HepG2 (cell line): ENCODE measurements around the gene ODC1. TPM values are rescaled to one million over a fixed set of nuclear protein-coding genes. Genes with fewer than 3 reads are reported as not detected.

Experiments used
- BORCS8-MEF2B ChIP-seq: sonication (generic); formaldehyde crosslinking; IDR thresholded peaks from 2 replicates; pipeline ENCODE4 v1.8.0; 2022; ENCODE audit warnings: mild to moderate bottlenecking, missing genetic modification reagents
- CEBPB ChIP-seq: IDR thresholded peaks from 2 replicates; pipeline ENCODE4 v1.6.1; 2011; ENCODE audit warnings: low read depth, low read length, improper control_type of control experiment, borderline replicate concordance
- GZF1 ChIP-seq: sonication (generic); formaldehyde crosslinking; IDR thresholded peaks from 2 replicates; pipeline ENCODE4 v1.5.1; 2020; ENCODE audit warnings: mild to moderate bottlenecking, missing genetic modification reagents
- HOXA3 ChIP-seq: sonication (generic); formaldehyde crosslinking; IDR thresholded peaks from 2 replicates; pipeline ENCODE4 v1.5.0; 2020; ENCODE audit warnings: missing genetic modification reagents
- MATR3 ChIP-seq: sonication (generic); formaldehyde crosslinking; IDR thresholded peaks from 2 replicates; pipeline ENCODE4 v1.4.0; 2020; ENCODE audit warnings: missing genetic modification reagents
- NCOA2 ChIP-seq: sonication (generic); formaldehyde crosslinking; IDR thresholded peaks from 2 replicates; pipeline ENCODE4 v1.8.0; 2022; ENCODE audit warnings: inconsistent platforms
- NR2F2 ChIP-seq: IDR thresholded peaks from 2 replicates; pipeline ENCODE4 v1.6.1; 2012; ENCODE audit warnings: low read depth, inconsistent platforms, borderline replicate concordance
- RAD21 ChIP-seq: fragments of 450-650 bp; formaldehyde crosslinking; IDR thresholded peaks from 2 replicates; pipeline ENCODE4 v1.5.0; 2020; ENCODE audit warnings: mild to moderate bottlenecking
- SETDB1 ChIP-seq: sonication (generic); formaldehyde crosslinking; IDR thresholded peaks from 2 replicates; pipeline ENCODE4 v1.5.1; 2020; ENCODE audit warnings: missing genetic modification reagents, mild to moderate bottlenecking, borderline replicate concordance
- TBL1XR1 ChIP-seq: fragments of 150-350 bp; IDR thresholded peaks from 2 replicates; pipeline ENCODE4 v1.6.1; 2014; ENCODE audit warnings: borderline replicate concordance, low read length; ENCODE audit not compliant: partially characterized antibody
- ZNF10 ChIP-seq: sonication (generic); formaldehyde crosslinking; IDR thresholded peaks from 2 replicates; pipeline ENCODE4 v1.4.0; 2020; ENCODE audit warnings: mild to moderate bottlenecking, low read depth, missing genetic modification reagents, borderline replicate concordance
- ZNF160 ChIP-seq: sonication (generic); formaldehyde crosslinking; IDR thresholded peaks from 2 replicates; pipeline ENCODE4 v1.8.0; 2022; ENCODE audit warnings: mild to moderate bottlenecking, inconsistent platforms, missing genetic modification reagents
- ZNF350 ChIP-seq: sonication (generic); formaldehyde crosslinking; IDR thresholded peaks from 2 replicates; pipeline ENCODE4 v1.4.0; 2020; ENCODE audit warnings: mild to moderate bottlenecking, low read depth, missing genetic modification reagents, borderline replicate concordance
- ZNF383 ChIP-seq: sonication (generic); formaldehyde crosslinking; IDR thresholded peaks from 2 replicates; pipeline ENCODE4 v1.4.0; 2020; ENCODE audit warnings: missing genetic modification reagents, mild to moderate bottlenecking, borderline replicate concordance
- ZSCAN22 ChIP-seq: sonication (generic); formaldehyde crosslinking; IDR thresholded peaks from 2 replicates; pipeline ENCODE4 v1.4.0; 2020; ENCODE audit warnings: mild to moderate bottlenecking, missing genetic modification reagents
- polyA plus RNA-seq, 8 experiments: library from polyadenylated mRNA; depleted of rRNA in 3 of 8; stranded (reverse) in 7 of 8; unstranded in 1 of 8; fragments of >200 nt; fragmentation: Illumina TruSeq in 4 of 8; extraction: Trizol in 4 of 8; gene quantifications; 2 replicates each; pipeline versions ENCODE4 v1.2.1 to v1.2.3, GENCODE V29; 2011 to 2016; ENCODE audit warnings: low read depth in 4 of 8, missing spikeins in 1 of 8, mixed read lengths in 1 of 8; ENCODE audit not compliant: insufficient read depth in 1 of 8
- total RNA-seq, 5 experiments: library from RNA; depleted of rRNA; stranded (reverse); fragments of >200 nt; fragmentation: Illumina TruSeq; extraction: Trizol; gene quantifications; 2 replicates each; pipeline ENCODE4 v1.2.3, GENCODE V29; 2016; ENCODE audit warnings: low read depth in 1 of 5
- TF ChIP-seq, protein P1 (sequence below): IDR thresholded peaks from 2 replicates; pipeline ENCODE4 v1.4.0; 2020; ENCODE audit warnings: mild to moderate bottlenecking, missing genetic modification reagents
- TF ChIP-seq, protein P2 (sequence below): conservative IDR thresholded peaks from 2 replicates; pipeline ENCODE4 v1.6.1; 2018; ENCODE audit warnings: missing genetic modification reagents
- TF ChIP-seq, protein P3 (sequence below): sonication (generic); formaldehyde crosslinking; IDR thresholded peaks from 2 replicates; pipeline ENCODE4 v1.8.0; 2022; ENCODE audit warnings: mild to moderate bottlenecking, missing genetic modification reagents
- TF ChIP-seq, protein P4 (sequence below): sonication (generic); formaldehyde crosslinking; IDR thresholded peaks from 2 replicates; pipeline ENCODE4 v1.8.1; 2023; ENCODE audit warnings: mild to moderate bottlenecking, missing genetic modification reagents
- TF ChIP-seq, protein P5 (sequence below): sonication (generic); formaldehyde crosslinking; IDR thresholded peaks from 2 replicates; pipeline ENCODE4 v1.8.1; 2023; ENCODE audit warnings: mild to moderate bottlenecking, missing genetic modification reagents, borderline replicate concordance
- TF ChIP-seq, protein P6 (sequence below): sonication (generic); formaldehyde crosslinking; IDR thresholded peaks from 2 replicates; pipeline ENCODE4 v1.5.1; 2020; ENCODE audit warnings: missing genetic modification reagents, mild to moderate bottlenecking, borderline replicate concordance
- TF ChIP-seq, protein P7 (sequence below): sonication (generic); IDR thresholded peaks from 2 replicates; pipeline ENCODE4 v1.6.1; 2016; ENCODE audit warnings: low read depth, borderline replicate concordance

Gene ODC1
- total and polyA plus RNA-seq, 2 of the 13 experiments (the other 11 are each of a cell fraction or from before 2014, with no cell fraction given) = 142 to 371 TPM

DNA sequence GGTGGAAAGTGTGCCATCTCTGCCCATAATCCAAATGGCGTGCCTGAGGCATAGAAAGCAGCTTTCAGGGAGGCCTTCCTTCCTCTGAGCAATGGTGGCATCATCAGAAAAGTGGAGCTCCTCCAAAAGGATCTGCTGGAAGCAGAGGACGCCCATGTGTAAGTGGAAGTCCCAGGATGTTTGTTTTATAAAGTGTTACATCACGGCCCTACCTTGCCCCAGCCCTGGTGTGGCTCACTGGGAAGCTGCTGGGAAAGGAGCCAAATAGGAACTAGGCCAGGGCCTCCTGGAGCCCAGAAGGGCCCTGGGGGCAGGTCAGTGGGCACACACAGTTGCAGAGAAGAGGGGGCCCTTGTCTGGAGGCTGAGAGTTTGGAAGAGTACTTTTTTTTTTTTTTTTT, 4.2 kb upstream of the ODC1 start (continued):
- TF ChIP-seq NR2F2 (no peak), MATR3 (no peak), SETDB1 (CRISPR knock-in tag) (no peak), ZNF10 (CRISPR knock-in tag) (no peak), ZNF160 (CRISPR knock-in tag) (no peak), GZF1 (no peak), HOXA3 (peak; percentile 45; the same call in 1 of the 2 replicates), TBL1XR1 (no peak), BORCS8-MEF2B (CRISPR knock-in tag) (no peak), CEBPB (peak; percentile 69; the same call in 1 of the 2 replicates), RAD21 (CRISPR knock-in tag) (no peak), ZNF383 (CRISPR knock-in tag) (no peak), ZSCAN22 (CRISPR knock-in tag) (no peak), ZNF350 (peak; percentile 56; the same call in 1 of the 2 replicates), NCOA2 (CRISPR knock-in tag) (no peak)
- TF ChIP-seq, protein P1, sequence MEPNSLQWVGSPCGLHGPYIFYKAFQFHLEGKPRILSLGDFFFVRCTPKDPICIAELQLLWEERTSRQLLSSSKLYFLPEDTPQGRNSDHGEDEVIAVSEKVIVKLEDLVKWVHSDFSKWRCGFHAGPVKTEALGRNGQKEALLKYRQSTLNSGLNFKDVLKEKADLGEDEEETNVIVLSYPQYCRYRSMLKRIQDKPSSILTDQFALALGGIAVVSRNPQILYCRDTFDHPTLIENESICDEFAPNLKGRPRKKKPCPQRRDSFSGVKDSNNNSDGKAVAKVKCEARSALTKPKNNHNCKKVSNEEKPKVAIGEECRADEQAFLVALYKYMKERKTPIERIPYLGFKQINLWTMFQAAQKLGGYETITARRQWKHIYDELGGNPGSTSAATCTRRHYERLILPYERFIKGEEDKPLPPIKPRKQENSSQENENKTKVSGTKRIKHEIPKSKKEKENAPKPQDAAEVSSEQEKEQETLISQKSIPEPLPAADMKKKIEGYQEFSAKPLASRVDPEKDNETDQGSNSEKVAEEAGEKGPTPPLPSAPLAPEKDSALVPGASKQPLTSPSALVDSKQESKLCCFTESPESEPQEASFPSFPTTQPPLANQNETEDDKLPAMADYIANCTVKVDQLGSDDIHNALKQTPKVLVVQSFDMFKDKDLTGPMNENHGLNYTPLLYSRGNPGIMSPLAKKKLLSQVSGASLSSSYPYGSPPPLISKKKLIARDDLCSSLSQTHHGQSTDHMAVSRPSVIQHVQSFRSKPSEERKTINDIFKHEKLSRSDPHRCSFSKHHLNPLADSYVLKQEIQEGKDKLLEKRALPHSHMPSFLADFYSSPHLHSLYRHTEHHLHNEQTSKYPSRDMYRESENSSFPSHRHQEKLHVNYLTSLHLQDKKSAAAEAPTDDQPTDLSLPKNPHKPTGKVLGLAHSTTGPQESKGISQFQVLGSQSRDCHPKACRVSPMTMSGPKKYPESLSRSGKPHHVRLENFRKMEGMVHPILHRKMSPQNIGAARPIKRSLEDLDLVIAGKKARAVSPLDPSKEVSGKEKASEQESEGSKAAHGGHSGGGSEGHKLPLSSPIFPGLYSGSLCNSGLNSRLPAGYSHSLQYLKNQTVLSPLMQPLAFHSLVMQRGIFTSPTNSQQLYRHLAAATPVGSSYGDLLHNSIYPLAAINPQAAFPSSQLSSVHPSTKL (CRISPR knock-in tag) = peak; percentile 81
- TF ChIP-seq, protein P2, sequence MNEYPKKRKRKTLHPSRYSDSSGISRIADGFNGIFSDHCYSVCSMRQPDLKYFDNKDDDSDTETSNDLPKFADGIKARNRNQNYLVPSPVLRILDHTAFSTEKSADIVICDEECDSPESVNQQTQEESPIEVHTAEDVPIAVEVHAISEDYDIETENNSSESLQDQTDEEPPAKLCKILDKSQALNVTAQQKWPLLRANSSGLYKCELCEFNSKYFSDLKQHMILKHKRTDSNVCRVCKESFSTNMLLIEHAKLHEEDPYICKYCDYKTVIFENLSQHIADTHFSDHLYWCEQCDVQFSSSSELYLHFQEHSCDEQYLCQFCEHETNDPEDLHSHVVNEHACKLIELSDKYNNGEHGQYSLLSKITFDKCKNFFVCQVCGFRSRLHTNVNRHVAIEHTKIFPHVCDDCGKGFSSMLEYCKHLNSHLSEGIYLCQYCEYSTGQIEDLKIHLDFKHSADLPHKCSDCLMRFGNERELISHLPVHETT (CRISPR knock-in tag) = no peak
- TF ChIP-seq, protein P3, sequence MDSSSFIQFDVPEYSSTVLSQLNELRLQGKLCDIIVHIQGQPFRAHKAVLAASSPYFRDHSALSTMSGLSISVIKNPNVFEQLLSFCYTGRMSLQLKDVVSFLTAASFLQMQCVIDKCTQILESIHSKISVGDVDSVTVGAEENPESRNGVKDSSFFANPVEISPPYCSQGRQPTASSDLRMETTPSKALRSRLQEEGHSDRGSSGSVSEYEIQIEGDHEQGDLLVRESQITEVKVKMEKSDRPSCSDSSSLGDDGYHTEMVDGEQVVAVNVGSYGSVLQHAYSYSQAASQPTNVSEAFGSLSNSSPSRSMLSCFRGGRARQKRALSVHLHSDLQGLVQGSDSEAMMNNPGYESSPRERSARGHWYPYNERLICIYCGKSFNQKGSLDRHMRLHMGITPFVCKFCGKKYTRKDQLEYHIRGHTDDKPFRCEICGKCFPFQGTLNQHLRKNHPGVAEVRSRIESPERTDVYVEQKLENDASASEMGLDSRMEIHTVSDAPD (CRISPR knock-in tag) = no peak
- TF ChIP-seq, protein P4, sequence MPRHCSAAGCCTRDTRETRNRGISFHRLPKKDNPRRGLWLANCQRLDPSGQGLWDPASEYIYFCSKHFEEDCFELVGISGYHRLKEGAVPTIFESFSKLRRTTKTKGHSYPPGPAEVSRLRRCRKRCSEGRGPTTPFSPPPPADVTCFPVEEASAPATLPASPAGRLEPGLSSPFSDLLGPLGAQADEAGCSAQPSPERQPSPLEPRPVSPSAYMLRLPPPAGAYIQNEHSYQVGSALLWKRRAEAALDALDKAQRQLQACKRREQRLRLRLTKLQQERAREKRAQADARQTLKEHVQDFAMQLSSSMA (CRISPR knock-in tag) = 0 out of 2 replicates have a peak, but pooled peaks have one; percentile 69
- TF ChIP-seq, protein P5, sequence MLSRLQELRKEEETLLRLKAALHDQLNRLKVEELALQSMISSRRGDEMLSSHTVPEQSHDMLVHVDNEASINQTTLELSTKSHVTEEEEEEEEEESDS = no peak
- TF ChIP-seq, protein P6, sequence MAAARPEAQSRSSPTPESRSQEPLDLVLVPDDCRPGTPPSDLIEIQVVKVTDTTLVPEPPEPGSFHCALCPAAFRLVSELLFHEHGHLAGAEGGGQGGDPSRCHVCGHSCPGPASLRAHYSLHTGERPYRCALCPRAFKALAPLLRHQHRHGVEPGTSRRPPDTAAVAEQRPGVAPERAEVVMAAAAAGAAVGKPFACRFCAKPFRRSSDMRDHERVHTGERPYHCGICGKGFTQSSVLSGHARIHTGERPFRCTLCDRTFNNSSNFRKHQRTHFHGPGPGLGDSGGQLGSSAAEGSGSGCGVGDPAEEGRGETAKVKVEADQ (CRISPR knock-in tag) = no peak
- TF ChIP-seq, protein P7, sequence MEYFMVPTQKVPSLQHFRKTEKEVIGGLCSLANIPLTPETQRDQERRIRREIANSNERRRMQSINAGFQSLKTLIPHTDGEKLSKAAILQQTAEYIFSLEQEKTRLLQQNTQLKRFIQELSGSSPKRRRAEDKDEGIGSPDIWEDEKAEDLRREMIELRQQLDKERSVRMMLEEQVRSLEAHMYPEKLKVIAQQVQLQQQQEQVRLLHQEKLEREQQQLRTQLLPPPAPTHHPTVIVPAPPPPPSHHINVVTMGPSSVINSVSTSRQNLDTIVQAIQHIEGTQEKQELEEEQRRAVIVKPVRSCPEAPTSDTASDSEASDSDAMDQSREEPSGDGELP = peak; percentile 55; the same call in 1 of the 2 replicates
